Measurements from ENCODE around the gene TSEN2.

GRCh38 chr3:12486916-12487315 is 2.6 kb downstream of the TSEN2 start:
- TF ChIP-seq EP300 (IDR thresholded peaks at IDR 0.05; ENCODE audit: borderline replicate concordance in 1 of 2, control insufficient read depth in 1 of 2, low read depth in 2 of 2, low read length in 2 of 2) = no peak
- no peak for TF ChIP-seq POLR2AphosphoS5 (IDR thresholded peaks at IDR 0.05; ENCODE audit: low read length)
- no peak for TF ChIP-seq SMAD1 (IDR thresholded peaks at IDR 0.05; ENCODE audit: low read depth, partially characterized antibody)
- no peak for TF ChIP-seq E2F8 (IDR thresholded peaks at IDR 0.05; ENCODE audit: low read depth, partially characterized antibody)
